Measurements from ENCODE around the gene TXNDC11.
A peak's percentile ranks its signal among the peaks of the same experiment; 100 is the strongest.

The TXNDC11 gene

DNA sequence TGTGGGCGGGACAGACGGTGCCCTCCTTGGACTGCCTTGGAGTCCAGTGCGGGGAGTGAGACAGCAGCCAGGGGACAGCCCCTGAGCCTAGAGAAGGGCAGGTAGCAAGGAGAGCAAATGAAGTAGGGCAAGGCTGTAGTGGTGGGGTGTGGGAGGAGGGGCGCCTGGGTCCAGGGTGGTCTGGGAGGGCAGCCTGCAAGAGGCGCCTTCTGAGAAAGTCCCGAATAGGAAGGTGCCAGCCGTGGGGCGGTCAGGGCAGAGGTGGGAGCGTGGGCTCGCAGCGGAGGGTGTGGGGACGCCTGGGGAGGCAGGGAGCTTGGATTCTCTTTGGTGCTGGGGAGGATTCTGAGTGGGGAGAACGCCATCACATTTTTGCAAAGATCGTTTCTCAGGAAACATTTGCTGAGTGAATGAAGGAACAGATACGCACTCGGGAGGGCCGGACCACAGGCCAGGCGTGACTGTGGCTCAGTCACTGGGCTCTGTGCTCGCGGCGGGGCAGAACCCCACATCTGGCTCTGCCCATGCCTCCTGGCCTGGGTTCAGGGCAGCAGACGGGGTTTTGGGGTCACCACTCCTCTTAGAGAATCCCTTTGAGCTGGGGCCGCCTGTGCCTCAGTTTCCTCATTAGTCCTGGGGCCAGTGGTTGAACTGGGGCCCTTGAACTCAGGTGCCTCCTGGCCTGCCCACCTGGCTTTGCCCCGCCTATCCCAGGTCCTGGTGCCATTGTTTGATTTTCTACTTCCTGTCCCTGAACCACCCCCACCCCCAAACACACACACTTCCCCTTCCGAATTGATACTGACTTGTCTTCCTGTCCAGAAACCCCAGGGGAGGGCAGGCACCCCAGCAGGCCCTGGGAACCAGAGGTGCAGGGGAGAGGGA, 70.2 kb downstream of the TXNDC11 start:
- DNase-seq: no peak

DNA sequence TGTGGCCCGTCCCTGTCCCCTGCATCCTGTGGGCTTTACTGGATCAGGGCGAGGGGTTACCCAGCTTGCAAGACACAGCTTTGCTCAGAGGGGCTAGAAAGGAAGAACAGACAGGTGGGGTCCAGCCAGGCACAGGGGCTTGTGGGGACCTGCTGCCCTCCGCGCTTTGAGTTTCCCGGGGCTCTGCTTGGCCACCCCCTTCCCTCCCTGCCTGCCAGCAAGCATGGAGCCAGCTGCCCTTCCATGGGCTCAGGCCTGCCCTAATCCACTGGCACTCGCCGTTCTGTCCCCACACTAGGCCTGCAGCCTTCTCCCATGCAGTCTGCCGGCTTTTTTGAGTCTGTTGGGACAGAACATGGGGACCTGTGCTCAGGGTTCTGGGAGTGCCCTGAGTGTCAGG, 71.0 kb downstream of the TXNDC11 start:
- DNase-seq: peak; percentile 19

DNA sequence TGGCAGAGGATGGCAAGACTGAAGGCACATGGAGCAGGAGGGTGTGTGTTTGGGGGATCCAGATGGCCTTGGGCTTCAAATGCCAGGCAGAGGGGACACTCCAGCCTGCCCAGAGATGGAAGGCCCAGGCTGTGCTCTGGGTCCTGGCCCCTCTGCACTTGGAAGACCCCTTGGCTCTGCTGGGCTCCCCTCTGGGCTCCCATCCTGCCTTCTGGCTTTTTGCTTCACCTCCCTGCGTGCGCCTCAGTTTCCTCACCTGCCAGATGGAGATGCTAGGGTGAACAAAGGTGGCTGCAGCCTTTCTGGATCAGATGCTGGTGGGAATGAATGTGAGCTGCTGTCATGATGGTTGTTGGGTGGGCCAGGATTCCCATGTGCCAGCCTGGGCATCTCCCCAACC, 71.4 kb downstream of the TXNDC11 start:
- DNase-seq: no peak

DNA sequence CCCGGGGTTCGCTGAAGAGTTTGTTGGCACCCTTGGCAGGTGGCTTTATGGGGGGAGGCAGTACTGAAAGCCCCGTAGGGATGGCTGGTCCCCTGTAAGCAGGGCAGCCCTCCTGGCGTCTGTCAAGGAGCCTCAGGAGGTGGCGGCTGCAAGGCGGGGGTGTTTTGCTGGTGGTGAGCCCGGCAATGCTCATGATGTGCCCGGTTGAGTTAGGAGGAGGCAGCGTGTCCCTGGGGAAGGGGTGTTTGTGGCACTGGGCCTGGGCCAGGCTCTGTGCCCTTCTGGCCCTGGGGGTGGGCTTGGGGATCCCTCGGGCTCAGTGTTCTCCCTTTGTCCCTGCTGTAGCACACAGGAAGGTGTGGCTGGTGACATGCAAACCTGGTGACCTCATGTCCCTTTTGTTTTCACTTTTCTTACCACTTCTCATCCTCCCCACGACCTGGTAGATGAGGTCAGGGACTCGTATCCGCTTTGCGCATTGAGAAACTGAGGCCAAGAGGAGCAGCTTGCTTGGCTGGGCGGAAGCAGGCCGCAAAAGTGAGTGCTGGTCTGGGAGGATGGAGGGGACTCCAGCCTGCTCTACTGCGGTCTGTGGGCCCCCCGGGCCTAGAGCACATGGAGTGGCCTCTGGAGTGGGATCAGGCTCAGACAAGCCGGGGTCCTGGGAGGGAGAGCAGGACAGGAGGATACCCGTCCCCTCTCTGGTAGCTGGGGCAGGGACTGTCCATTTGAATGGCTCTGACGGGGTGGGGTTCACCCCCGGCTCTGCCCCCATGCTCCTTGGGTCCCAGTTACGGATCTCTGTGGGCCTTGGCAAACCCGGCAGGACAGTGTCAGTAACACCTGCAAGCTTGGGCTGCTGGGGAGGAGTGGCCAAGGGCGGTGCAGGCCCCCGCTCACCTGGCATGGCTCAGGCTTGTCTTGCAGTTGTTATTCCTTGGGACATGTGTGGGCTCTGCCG, 72.2 kb downstream of the TXNDC11 start:
- no peak for DNase-seq

DNA sequence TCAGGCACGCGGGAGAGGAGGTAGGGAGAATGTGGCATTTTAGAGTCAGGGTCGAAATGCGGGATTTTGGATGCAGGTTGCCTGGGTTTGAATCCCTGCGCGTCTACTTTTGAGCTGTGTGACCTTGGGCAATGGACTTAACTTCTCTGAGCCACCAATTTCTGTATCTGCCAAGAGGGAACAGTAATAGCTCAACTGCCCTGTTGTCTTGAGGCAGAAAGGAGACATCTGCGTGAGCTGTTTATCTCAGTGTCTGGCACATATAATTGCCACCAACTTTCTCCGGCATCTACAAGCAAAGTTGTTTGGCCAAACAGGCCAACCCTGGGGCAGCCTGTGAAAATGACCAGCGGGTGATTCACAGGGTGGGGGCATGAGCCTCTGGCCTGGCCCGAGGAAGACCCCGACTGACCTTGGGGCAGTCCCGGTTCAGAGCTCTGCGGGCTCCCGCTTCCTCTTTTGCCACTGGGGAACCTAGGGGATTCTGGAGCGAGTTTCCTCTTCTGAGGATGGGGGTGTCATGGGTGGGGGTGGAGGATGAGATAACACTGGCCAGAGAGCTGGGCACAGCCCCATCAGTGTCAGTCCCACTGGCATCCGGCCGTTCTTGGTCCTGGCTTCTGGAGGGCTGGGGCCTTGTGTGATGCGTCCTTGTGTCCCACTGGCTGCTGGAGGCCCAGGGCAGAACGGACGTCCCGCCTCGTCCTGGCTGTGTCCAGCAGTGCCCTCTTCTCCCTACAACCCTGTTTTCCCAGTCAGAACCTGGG, 73.1 kb downstream of the TXNDC11 start:
- DNase-seq: no peak

DNA sequence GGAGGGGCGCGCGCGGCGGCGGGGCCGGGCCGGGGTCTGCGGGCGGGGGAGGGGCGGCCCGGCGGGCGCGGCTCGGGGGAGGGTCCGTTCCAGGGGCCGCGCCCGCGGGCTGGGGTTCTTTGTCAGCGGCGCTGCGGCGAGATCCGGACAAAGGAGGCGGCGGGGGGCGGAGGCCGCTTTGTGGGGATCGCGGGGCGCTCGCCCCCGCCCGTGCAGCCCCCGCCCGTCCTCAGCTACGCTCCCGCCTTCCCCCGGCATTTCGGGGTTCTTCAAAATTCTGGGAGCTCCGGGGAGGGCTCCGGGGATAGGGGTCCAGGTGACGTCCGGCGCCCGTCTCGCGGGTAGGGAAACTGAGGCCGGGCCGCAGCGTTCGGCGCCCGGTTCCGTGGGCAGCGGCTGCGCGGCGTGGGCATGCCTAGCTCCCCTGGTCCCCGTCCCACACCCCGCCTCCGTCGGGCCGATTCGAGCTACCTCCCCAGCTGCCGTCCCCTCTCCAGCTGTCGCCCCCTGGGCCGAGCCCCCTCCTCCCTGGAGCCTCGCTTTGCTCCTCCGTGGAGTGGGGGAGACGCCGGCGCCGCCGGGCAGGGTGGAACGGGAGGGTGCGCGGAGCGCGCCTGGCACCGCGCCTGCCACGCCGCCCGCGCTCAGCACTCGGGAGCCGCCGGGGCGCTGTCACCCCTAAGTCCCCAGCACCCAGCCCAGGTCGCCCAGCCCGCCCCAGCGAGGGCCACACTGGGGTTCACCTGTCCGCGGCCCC, 73.9 kb downstream of the TXNDC11 start:
- DNase-seq: no peak

DNA sequence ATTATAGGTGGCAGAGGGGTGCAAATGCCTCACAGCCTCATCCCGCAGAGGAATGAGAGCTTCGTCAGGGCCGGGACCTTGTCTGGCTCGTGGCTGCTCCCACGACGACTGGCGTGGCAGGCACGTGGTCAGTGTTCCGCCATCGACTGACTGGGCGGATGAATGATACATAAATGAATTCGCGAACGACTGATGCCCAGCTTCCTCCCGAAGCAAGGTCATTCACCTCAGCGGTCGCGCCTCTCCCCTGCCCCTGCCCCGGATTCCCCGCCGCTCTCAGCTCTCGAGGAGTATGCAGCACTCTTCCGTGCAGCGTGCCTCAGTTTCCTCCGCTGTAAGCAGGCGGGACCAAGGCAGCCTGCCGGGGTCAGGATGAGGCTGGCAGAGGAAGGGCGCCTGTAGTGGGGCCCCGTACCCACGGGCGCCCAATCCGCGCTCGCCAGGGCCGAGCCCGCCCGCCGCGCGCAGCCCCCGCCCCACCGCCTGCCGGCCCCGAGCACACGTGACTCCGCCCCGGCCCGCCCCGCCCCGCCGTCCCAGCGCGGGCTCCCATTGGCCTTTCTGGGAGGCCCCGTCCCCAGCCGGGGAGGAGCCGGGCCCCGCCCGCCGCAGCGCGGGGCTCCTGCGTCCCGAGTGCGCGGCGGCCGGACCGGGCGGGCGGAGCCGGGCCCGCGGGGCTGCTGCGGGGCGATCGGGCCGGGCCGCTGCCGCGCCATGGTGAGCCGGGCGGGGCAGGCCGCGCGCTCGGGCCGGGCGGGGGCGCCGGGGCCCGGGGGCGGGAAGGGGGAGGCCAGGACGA, 74.6 kb downstream of the TXNDC11 start, which contains the start of gene SNN:
Gene SNN (plus strand): TSS at position 632 of the 799 bp plus-strand sequence. CDS start 7,605 bp downstream, outside the sequence.
- DNase-seq: peak; percentile 92

DNA sequence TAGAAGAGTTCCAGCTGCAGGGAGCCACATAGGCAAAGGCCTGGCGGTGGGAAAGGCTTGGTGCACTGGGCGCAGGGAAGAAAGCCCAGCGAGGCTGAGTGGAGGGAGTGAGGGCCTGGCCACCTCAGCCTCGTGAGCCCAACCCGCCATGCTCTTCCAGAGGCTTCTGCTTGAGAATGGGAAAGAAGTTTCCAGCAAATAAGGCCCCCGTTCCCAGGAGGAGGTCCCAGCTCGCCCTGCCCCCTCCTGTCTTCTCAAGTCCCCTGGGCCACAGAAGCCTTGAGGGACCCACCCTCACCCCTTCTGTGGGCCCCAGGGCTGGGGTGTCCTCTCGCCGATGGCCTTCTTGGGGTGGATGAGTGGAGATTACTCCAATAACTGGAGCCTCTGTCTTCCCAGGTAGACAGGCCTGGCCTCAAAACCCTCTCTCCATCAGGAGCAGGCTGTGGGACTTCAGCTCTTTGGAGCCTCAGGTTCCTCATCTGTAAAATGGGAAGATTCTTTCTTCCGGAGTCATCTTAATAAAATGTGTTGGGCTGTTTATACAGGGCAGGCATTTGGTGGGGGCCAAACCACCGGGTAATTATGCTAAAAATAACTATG, 75.3 kb downstream of the TXNDC11 start:
- DNase-seq: no peak

DNA sequence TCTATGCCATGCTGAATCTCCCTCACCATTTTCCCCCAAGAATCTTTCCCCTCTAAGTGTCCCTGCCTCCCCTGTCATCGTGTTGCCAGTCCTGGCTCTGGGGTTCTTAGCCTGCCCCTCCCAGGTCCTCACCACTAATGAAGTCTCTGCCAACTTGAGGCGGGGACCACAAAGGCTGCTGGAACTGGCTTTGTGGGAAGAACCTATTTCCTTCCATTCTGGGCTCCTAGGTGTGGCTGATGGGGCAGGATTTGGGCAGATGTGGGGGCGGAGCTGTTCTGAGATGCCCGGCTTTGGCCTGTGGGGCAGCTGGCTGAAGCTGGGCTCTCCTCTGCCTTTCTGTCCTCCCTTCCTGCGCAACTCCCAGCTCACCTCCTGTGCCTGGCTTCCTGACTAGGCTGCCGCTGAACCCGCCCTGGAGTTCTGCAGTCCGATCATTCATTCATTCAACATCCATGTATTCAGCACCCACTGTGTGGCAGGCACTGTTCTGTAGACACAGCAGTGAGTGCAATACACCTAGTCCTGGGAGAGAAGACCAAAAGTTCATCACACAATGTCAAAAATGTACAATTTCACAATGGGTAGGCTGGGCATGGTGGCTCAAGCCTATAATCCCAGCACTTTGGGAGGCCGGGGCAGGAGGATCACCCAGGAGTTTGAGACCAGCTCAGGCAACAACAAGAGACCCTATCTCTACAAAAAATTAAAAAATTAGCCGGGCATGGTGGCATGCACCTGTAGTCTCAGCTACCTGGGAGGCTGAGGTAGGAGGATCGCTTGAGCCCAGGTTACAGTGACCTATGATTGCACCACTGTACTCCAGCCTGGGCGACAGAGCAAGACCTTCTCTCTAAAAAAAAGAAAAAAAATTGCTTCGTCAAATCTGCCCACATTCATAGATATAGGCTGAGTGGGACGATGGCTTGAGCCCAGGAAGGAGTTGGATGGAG, 76.3 kb downstream of the TXNDC11 start:
- DNase-seq: no peak

DNA sequence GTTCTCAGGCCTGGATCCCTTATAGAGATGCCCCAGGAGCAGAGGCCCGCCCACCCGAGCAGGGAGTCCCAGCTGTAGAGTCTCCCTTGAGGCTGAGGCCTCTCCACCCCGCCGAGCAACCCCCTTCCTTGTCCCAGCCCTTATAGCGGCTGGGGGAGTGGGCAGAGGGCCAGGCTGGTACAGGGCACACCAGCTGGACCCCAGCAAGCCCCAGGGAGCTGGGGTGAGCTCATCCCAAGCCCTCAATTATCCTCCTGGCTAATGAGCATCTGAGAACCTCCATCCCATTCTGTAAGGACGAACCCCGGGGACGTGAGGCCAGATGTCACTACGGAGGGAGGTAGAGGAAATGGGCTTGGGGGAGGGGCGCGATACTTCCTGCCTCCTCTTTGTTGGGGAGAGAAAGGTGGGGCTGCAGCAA, 77.6 kb downstream of the TXNDC11 start:
- no peak for DNase-seq

DNA sequence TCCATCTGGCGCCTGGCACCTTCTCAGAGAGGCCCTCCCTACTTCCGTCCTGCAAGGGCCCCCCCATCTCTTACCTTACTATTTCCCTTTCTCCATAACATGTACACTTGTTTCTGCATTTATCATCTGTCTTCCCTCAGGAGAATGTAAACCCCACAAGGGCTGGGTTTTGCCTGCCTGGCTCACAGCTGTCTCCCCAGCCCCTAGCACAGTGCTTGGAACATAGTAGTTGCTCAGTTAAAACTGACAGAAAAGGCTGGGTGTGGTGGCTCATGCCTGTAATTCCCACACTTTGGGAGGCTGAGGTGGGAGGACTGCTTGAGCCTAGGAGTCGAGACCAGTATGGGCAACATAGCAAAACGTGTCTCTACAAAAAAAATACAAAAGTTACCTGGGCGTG, 80.1 kb downstream of the TXNDC11 start:
- DNase-seq: no peak

DNA sequence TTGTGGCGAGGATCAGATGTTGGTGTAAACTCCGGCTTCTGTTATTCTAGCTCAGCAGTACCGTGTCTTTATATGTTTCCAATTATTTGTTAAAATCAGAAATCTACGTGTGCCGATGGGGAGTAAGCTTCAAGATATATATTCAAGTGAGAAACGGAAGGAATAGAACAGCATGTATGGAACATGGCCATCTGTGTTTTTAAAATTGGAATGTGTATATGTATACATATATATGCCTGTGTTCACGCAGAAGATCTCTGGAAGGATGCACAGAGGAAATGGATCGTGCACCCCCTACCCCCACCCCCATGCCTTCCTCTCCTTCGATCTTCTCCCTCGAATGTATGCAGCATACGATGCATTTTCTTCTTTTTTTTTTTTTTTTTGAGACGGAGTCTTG, 82.1 kb downstream of the TXNDC11 start:
- no peak for DNase-seq

DNA sequence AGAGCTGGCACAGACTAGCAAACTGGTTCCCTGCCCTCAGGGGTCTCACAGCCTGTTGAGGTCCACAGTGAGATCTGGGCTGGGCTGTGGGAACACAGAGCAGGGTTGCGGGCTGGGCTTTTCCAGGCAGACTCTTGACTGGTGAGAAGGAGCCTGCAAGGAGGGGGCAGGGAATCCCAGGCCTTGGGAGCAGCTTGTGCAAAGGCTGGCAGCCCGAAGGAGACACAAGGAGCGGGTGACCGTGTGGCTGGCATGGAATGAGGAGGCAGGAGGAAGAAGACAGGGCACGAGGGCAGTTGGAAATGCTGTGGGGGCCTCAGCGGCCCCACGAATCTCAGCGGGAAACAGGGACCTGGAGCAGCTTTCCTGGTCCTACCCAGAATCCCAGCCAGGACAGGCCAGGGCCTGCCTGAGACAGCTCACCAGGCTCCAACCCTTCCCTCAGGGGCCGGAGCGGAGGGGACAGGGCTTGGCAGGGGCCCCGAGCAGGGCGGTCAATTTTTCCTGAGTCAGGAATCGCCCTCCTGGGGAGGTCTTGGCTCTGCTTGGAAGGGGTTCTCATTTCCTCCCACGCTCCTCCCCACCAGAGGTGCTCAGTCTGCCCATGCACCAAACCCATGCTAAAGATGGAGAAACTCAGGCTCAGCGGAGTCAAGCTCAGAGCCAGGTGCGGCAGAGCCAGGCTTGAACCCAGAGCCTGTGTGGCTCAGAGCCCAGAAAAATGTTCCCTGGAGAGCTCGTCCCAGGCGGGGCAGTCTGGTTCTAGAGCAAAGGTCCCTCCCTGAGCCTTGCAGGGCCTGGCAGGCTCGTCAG, 83.6 kb downstream of the TXNDC11 start:
- peak; percentile 46 for DNase-seq

DNA sequence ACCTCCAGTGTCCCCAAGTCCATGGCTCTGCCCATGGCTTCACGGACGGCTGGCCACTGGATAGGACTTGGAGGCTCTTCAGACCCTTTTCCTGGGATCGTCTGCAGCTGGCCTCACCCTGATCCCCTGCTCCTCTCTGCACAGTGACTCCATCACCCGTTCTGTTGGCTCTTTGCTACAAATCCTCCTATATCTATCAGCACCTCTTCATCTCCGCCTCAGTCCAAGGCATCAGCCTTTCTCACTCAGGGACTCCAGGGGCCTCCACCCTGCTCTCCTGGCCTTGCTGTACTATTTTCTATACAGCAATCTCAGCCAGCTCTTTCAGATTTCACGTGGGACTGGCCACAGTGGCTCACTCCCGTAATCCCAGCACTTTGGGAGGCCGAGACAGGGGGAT, 85.1 kb downstream of the TXNDC11 start:
- no peak for DNase-seq

DNA sequence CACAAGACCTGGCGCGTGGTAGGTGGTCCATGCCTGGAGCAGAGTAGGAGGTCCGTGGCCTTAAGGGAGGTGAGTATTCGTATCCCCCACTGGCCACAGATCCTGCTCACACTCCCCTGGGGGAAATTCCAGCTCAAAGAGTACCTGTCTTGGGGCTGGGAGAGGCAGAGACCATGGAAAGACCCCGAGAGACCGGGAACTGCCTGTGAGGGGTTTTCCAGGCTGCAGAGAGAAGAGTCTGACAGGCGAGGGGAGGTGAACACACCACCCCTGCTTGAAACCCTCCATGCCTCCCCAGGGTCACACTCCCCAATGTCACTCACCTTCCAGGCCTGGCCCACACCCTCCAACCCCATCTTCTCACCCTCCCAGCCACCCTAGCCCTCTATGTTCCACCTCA, 87.0 kb downstream of the TXNDC11 start:
- DNase-seq: no peak

DNA sequence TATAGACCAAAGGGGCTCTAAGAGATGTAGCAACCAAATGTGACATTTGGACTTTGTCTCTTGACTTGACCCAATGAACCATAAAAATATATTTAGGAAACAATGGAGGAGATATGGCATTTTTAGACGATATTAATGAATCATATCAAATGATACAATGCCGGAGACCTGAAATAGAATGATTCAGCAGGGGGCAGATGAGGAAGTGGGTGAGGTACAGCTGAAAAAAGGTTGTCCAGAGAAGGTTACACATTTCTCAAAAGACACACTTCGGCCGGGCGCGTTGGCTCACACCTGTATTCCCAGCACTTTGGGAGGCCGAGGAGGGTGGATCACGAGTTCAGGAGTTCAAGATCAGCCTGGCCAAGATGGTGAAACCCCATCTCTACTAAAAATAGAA, 90.9 kb downstream of the TXNDC11 start:
- DNase-seq: no peak

DNA sequence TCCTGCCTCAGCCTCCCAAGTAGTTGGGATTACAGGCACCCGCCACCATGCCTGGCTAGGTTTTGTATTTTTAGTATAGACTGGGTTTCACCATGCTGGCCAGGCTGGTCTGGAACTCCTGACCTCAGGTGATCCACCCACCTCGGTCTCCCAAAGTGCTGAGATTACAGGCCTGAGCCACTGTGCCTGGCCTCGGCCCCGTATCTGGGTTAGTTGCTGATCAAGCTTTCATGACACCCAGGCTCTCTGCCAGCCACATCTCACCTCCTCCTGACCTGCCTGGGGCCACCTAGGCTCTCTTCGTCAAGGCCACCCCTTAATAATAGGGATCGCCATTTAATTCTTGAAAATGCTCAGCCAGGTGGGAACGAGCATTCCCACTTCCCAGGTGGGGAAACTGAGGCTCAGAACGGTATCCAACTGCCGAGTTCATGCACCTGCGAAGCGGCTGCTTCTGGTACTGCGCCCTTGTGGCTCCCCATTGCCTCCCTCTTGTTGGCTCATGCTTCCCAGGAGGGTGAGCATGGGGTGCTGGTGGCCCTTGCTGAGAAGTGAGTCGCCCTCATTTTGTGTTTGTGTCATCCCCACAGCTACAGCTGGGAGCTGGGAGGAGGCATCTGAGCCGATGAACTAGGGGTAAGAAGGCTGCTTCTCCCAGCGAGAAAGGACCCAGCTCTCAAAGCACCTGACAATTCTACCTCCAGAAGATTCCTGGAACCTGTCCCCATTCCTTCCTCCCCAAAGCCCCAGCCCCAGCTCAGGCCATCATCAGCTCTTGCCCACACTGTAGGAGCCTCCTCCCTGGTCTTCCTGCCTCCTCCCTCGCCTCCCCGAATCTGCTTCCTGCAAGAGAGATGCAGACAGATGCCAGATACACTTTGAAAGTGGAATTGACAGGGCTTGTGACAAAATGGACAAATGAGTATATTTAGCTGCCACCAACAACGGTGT, 91.7 kb downstream of the TXNDC11 start:
- no peak for DNase-seq

Data from midbrain (tissue), 1 donor.